ENCODE data around the gene KIAA0319L. TPM values are rescaled to one million over a fixed set of nuclear protein-coding genes. Genes with fewer than 3 reads are reported as not detected.

The KIAA0319L gene
- total RNA-seq, 1 experiment from 2014 or later: 70.0 TPM

DNA sequence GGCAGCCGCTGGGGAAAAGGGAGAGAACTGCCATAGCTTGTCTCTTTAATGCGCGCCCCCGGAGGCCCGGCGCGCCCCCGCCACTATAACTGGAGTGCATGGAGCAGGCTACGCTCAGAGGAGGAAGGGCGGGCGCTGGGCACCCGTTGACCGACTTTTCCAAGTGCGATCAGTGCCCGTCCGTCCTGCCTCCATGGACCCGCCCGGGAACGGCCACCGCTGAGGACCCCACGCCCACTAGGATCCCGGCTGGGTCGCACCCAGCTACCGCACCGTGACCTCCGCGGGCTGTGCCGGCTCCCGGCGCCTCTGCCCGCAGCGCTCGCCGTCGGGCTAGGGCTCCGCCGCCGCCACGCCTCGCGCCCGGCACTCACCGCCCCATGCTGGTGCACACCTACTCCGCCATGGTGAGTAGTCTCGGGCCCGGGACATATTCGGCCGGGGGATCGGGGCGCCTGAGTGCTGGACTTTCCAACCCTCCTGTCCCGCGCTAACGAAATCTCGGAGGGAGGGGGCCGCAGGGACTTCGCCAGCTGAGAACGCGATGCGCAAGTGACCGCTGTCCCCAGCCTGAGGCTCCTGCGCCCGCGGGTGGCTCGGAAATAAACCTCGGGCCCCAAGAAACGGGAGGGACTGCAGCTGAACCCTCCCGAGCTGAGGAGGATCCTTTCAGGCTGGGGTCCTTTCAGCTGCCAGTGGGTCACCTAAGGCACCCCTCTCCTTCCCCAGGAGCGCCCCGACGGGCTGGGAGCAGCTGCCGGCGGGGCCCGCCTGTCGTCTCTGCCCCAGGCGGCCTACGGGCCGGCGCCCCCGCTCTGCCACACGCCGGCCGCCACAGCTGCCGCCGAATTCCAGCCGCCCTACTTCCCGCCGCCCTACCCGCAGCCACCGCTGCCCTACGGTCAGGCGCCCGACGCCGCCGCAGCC lies 16.3 kb upstream of the KIAA0319L start, which contains the start of gene TFAP2E (continued):
- TF ChIP-seq, protein P1, sequence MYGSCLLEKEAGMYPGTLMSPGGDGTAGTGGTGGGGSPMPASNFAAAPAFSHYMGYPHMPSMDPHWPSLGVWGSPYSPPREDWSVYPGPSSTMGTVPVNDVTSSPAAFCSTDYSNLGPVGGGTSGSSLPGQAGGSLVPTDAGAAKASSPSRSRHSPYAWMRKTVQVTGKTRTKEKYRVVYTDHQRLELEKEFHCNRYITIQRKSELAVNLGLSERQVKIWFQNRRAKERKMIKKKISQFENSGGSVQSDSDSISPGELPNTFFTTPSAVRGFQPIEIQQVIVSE (CRISPR knock-in tag; IDR thresholded peaks at IDR 0.05; ENCODE audit: borderline replicate concordance): no peak
- TF ChIP-seq MYBL2 (CRISPR knock-in tag; IDR thresholded peaks at IDR 0.05) (no peak), HMGA2 (CRISPR knock-in tag; IDR thresholded peaks at IDR 0.05) (no peak), CREB1 (CRISPR knock-in tag; IDR thresholded peaks at IDR 0.05) (no peak), TP53 (CRISPR knock-in tag; IDR thresholded peaks at IDR 0.05) (no peak)
- TF ChIP-seq, protein P2, sequence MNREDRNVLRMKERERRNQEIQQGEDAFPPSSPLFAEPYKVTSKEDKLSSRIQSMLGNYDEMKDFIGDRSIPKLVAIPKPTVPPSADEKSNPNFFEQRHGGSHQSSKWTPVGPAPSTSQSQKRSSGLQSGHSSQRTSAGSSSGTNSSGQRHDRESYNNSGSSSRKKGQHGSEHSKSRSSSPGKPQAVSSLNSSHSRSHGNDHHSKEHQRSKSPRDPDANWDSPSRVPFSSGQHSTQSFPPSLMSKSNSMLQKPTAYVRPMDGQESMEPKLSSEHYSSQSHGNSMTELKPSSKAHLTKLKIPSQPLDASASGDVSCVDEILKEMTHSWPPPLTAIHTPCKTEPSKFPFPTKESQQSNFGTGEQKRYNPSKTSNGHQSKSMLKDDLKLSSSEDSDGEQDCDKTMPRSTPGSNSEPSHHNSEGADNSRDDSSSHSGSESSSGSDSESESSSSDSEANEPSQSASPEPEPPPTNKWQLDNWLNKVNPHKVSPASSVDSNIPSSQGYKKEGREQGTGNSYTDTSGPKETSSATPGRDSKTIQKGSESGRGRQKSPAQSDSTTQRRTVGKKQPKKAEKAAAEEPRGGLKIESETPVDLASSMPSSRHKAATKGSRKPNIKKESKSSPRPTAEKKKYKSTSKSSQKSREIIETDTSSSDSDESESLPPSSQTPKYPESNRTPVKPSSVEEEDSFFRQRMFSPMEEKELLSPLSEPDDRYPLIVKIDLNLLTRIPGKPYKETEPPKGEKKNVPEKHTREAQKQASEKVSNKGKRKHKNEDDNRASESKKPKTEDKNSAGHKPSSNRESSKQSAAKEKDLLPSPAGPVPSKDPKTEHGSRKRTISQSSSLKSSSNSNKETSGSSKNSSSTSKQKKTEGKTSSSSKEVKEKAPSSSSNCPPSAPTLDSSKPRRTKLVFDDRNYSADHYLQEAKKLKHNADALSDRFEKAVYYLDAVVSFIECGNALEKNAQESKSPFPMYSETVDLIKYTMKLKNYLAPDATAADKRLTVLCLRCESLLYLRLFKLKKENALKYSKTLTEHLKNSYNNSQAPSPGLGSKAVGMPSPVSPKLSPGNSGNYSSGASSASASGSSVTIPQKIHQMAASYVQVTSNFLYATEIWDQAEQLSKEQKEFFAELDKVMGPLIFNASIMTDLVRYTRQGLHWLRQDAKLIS (CRISPR knock-in tag; IDR thresholded peaks at IDR 0.05; ENCODE audit: borderline replicate concordance): no peak
- TF ChIP-seq, protein P3, sequence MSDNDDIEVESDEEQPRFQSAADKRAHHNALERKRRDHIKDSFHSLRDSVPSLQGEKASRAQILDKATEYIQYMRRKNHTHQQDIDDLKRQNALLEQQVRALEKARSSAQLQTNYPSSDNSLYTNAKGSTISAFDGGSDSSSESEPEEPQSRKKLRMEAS (CRISPR knock-in tag; IDR thresholded peaks at IDR 0.05): 0 out of 2 replicates have a peak, but pooled peaks have one; percentile 28
- TF ChIP-seq, protein P4, sequence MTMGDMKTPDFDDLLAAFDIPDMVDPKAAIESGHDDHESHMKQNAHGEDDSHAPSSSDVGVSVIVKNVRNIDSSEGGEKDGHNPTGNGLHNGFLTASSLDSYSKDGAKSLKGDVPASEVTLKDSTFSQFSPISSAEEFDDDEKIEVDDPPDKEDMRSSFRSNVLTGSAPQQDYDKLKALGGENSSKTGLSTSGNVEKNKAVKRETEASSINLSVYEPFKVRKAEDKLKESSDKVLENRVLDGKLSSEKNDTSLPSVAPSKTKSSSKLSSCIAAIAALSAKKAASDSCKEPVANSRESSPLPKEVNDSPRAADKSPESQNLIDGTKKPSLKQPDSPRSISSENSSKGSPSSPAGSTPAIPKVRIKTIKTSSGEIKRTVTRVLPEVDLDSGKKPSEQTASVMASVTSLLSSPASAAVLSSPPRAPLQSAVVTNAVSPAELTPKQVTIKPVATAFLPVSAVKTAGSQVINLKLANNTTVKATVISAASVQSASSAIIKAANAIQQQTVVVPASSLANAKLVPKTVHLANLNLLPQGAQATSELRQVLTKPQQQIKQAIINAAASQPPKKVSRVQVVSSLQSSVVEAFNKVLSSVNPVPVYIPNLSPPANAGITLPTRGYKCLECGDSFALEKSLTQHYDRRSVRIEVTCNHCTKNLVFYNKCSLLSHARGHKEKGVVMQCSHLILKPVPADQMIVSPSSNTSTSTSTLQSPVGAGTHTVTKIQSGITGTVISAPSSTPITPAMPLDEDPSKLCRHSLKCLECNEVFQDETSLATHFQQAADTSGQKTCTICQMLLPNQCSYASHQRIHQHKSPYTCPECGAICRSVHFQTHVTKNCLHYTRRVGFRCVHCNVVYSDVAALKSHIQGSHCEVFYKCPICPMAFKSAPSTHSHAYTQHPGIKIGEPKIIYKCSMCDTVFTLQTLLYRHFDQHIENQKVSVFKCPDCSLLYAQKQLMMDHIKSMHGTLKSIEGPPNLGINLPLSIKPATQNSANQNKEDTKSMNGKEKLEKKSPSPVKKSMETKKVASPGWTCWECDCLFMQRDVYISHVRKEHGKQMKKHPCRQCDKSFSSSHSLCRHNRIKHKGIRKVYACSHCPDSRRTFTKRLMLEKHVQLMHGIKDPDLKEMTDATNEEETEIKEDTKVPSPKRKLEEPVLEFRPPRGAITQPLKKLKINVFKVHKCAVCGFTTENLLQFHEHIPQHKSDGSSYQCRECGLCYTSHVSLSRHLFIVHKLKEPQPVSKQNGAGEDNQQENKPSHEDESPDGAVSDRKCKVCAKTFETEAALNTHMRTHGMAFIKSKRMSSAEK (CRISPR knock-in tag; IDR thresholded peaks at IDR 0.05; ENCODE audit: borderline replicate concordance): no peak
- TF ChIP-seq, protein P5, sequence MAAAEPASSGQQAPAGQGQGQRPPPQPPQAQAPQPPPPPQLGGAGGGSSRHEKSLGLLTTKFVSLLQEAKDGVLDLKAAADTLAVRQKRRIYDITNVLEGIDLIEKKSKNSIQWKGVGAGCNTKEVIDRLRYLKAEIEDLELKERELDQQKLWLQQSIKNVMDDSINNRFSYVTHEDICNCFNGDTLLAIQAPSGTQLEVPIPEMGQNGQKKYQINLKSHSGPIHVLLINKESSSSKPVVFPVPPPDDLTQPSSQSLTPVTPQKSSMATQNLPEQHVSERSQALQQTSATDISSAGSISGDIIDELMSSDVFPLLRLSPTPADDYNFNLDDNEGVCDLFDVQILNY (CRISPR knock-in tag; IDR thresholded peaks at IDR 0.05): 0 out of 2 replicates have a peak, but pooled peaks have one; percentile 27
- TF ChIP-seq, protein P6, sequence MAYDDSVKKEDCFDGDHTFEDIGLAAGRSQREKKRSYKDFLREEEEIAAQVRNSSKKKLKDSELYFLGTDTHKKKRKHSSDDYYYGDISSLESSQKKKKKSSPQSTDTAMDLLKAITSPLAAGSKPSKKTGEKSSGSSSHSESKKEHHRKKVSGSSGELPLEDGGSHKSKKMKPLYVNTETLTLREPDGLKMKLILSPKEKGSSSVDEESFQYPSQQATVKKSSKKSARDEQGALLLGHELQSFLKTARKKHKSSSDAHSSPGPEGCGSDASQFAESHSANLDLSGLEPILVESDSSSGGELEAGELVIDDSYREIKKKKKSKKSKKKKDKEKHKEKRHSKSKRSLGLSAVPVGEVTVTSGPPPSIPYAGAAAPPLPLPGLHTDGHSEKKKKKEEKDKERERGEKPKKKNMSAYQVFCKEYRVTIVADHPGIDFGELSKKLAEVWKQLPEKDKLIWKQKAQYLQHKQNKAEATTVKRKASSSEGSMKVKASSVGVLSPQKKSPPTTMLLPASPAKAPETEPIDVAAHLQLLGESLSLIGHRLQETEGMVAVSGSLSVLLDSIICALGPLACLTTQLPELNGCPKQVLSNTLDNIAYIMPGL (CRISPR knock-in tag; IDR thresholded peaks at IDR 0.05): peak; percentile 39; the same call in 1 of the 2 replicates
- TF ChIP-seq, protein P7, sequence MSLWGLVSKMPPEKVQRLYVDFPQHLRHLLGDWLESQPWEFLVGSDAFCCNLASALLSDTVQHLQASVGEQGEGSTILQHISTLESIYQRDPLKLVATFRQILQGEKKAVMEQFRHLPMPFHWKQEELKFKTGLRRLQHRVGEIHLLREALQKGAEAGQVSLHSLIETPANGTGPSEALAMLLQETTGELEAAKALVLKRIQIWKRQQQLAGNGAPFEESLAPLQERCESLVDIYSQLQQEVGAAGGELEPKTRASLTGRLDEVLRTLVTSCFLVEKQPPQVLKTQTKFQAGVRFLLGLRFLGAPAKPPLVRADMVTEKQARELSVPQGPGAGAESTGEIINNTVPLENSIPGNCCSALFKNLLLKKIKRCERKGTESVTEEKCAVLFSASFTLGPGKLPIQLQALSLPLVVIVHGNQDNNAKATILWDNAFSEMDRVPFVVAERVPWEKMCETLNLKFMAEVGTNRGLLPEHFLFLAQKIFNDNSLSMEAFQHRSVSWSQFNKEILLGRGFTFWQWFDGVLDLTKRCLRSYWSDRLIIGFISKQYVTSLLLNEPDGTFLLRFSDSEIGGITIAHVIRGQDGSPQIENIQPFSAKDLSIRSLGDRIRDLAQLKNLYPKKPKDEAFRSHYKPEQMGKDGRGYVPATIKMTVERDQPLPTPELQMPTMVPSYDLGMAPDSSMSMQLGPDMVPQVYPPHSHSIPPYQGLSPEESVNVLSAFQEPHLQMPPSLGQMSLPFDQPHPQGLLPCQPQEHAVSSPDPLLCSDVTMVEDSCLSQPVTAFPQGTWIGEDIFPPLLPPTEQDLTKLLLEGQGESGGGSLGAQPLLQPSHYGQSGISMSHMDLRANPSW (CRISPR knock-in tag; conservative IDR thresholded peaks at IDR 0.05; ENCODE audit: low read depth): no peak
